Measurements from ENCODE around the gene POLR3GL. TPM values are rescaled to one million over a fixed set of nuclear protein-coding genes. Genes with fewer than 3 reads are reported as not detected.

The POLR3GL gene
- polyA plus RNA-seq, 3 donors, result 15.2 to 78.7 (median 46.4) TPM

DNA sequence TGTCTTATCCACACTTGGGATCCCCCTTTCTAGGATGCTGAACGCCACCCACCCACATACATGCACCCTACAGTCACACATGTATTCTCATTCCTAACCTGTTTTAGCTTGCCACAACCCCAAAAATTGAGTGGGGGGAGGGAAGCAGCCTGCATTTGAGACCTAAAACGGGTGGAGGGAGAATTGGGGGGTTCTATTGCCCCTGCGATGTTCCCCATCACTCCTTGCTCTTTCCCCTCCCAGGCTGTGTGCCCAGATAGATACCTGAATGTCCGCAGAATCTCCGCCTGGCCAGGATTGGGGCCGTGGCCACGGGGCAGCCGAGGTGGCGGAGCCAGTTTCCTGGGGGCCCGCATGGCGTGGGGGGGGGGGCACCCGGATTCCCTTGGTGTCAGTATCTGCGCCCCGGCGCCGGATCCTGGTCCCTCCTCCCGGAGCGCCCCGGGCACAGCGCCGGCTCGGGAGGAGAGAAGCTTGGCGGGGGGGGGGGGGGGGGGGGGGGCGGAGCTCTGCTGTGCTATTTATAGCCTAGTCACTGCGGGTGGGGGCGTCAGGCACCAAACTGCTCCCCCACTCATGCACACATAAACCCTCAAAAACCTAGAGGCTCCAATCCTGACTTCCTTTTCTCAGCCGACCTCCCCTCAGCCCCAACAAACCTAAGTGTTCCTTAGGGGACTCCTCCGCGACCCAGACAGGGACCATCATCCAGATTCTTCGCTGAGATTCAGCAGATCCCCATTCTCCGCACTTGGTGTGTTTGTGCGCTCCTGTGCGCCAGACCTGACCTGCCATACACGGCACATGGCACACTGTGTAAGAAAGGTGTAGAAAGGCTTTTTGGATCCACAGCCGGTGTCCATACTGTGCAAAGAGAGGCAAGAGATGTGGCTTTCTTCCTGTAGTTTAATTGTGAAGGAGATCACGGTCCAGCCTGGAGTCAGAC, 2.1 kb upstream of the POLR3GL start:
- WGBS, 3 donors, result 4 to 14% (median 9%) methylated on average over 18 to 34 of the region's 36 CpGs
- H3K27ac ChIP-seq (ENCODE audit: low read depth, low read length), result no peak overlapping the region

GRCh38 chr1:145963265-145964019, 1.0 kb upstream of the POLR3GL start:
- WGBS, 3 donors, result 43 to 49% (median 43%) methylated on average over 5 of the region's 5 CpGs

DNA sequence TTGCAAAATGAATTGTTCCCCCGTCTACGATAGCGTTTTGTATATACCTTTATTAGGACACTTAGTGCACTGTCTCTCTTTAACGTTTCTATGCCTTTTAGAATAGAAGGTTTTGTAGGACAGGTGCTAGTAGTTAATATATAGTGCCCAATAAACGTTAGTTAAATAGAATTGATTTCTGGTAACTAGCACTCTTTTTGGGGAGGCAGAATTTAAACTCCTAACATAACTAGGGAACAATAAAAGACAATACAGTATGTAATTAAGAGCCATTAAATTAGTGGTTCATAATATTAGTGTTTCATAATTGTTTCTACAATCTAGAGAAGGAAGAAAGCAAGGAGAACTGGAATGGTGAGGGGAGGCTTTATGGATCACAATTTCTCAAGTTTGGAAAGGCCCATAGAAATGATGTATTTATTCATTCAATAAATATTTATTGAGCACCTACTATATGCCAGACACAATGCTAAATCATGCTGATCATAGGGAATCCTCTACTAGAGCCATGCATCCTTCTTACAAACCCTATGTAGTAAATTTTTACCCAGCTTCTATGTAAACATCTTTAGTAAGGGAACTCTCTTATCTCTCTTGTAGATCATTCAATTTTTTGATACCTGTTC, 742 bp downstream of the POLR3GL start:
- WGBS, 3 donors, result 1% methylated on average over 5 of the region's 5 CpGs
- no peak overlapping the region for H3K27ac ChIP-seq (ENCODE audit: low read depth, low read length)

More at GRCh38 chr1:145963265-145964019, 1.0 kb upstream of the POLR3GL start:
- H3K27ac ChIP-seq (ENCODE audit: low read depth, low read length), result no peak overlapping the region

DNA sequence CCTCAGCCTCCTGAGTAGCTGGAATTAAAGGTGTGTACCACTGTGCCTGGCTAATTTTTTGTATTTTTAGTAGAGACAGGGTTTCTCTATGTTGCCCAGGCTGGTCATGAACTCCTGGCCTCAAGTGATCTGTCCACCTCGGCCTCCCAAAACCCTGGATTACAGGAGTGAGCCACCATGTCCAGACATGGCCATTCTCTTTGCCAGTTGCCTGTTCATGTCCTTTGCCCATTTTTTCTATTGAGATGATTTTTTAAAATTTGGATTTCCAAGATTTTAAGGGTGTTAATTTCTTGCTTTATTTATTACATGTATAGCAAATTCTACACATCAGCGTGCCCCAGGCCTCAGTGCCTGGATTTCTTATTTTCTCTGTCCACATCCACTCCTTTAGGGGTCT, 2.8 kb downstream of the POLR3GL start:
- 97 to 100% (median 98%) methylated on average over 2 of the region's 2 CpGs for WGBS, 3 donors
- no peak overlapping the region for H3K27ac ChIP-seq (ENCODE audit: low read depth, low read length)

DNA sequence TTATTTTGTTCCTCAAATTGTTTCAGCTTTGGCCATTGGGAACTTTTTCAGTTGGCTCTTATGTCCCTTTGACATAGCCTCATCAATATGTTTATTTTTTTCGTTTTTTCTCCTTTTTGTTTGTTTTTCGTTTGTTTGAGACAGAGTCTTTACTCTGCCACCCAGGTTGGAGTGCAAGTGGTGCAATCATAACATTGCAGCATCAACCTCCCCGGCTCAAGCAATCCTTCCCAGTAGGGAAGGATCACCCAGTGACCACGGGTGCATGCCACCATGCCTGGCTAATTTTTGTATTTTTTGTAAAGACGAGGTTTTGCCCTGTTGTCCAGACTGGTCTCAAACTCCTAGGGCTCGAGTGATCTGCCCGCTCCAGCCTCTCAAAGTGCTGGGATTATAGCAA, 8.1 kb downstream of the POLR3GL start:
- 65 to 75% (median 70%) methylated on average over 7 of the region's 7 CpGs for WGBS, 3 donors
- no peak overlapping the region for H3K27ac ChIP-seq (ENCODE audit: low read depth, low read length)

DNA sequence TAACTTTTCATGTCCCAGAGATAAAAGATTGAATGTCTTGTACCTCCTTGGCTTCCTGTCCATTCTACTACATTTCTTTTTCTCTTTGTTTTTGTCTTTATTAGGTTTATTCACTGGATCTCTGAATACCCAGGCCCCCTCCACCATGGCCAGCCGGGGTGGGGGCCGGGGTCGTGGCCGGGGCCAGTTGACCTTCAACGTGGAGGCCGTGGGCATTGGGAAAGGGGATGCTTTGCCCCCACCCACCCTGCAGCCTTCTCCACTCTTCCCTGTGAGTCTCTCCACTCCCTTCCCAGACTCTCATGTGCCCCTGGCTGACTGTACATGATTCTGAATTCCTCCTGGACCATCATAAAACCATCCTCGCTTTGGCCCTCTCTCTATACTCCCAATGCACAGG, 10.2 kb downstream of the POLR3GL start:
- H3K27ac ChIP-seq (ENCODE audit: low read depth, low read length), result no peak overlapping the region
- 82 to 88% (median 83%) methylated on average over 7 of the region's 7 CpGs for WGBS, 3 donors

DNA sequence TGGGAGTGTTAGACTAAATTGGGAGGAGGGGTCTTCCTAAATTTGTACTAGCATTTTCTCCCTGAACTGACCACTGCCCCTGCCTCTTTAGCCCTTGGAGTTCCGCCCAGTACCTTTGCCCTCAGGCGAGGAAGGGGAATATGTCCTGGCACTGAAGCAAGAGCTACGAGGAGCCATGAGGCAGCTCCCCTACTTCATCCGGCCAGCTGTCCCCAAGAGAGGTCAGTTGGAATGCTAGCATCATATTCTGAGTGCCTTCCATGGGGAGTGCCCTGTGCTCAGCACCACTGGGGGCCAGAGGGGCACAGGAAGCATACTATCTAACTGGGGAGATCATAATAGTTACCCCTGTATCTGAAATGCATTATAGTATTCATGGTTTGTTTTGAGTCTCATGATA, 10.7 kb downstream of the POLR3GL start:
- 70 to 78% (median 72%) methylated on average over 4 of the region's 4 CpGs for WGBS, 3 donors
- H3K27ac ChIP-seq (ENCODE audit: low read depth, low read length), result no peak overlapping the region

GRCh38 chr1:145977016-145977415, 12.5 kb downstream of the POLR3GL start:
- H3K27ac ChIP-seq (ENCODE audit: low read depth, low read length), result no peak overlapping the region
- WGBS, 3 donors, result 71 to 81% (median 80%) methylated on average over 5 of the region's 5 CpGs

DNA sequence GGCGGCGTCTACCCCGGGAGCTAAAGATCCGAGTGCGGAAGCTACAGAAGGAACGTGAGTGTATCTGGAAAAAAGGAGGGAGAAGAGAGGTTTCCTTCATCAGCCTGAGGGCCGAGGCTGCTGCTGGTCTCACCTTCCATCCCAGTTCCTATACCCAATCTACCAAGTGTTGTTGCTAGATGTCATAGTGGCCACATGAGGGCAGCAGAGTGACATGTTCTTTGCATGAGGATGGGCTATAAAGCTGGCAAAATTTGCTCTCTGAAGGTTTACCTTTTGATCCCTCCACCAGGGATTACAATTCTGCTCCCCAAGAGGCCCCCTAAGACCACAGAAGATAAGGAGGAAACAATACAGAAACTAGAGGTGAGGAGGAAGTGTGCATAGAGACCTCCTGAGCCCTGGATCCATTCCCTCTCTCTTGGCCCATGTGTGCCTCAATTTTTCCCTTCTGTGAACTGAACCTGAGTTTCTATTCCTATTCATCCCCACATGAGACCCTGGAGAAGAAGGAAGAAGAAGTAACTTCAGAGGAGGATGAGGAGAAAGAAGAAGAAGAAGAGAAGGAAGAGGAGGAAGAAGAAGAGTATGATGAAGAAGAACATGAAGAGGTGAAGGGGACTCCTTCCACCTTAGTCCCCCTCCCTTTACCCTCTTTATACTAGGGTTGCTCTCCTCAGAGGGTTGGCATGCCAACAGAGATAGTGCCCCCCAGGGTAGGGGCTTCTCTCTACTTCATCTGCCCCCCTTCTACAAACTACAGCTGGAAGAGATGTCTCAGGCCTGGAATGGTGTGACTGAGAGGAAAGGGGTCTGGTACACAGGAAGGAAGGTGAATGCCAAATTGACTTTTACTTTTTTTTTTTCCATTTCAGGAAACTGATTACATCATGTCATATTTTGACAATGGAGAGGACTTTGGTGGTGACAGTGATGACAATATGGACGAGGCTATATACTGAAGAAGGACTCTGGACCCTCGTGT, 13.3 kb downstream of the POLR3GL start:
- H3K27ac ChIP-seq (ENCODE audit: low read depth, low read length), result peak overlapping the region; percentile 73
- WGBS, 3 donors, result 14 to 24% (median 16%) methylated on average over 9 of the region's 9 CpGs

DNA sequence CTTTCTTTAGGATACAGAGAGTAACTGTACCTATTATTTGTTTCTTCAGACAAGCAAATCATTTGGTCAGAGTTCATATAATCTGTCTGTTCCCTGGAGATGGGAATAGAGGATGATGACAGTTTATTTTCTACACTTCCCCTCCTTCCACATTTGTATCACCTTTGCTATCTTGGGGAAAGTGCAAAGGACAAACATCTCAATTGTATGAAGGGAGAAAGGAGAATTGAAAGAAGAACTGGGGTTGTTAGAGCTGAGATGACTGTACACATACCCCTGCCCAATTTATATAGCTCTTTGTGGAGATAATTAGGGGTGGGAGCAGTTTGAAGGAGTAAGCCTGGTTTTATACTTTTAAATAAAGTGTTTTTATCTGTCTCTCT, 14.0 kb downstream of the POLR3GL start:
- peak overlapping the region; percentile 22 for H3K27ac ChIP-seq (ENCODE audit: low read depth, low read length)

- WGBS, 3 donors, result 6 to 34% (median 9%) methylated on average over 9 of the region's 9 CpGs
- peak overlapping the region; percentile 96 for H3K27ac ChIP-seq (ENCODE audit: low read depth, low read length)
These were observed 14.6 kb downstream of the POLR3GL start for GRCh38 chr1:145978854-145979745.

GRCh38 chr1:145979746-145980456, 15.4 kb downstream of the POLR3GL start:
- 23 to 63% (median 28%) methylated on average over 7 of the region's 7 CpGs for WGBS, 3 donors
- peak overlapping the region; percentile 96 for H3K27ac ChIP-seq (ENCODE audit: low read depth, low read length)

GRCh38 chr1:145980457-145980994, 16.0 kb downstream of the POLR3GL start:
- 18 to 74% (median 52%) methylated on average over 1 of the region's 1 CpG for WGBS, 3 donors
- H3K27ac ChIP-seq (ENCODE audit: low read depth, low read length), result peak overlapping the region; percentile 96

DNA sequence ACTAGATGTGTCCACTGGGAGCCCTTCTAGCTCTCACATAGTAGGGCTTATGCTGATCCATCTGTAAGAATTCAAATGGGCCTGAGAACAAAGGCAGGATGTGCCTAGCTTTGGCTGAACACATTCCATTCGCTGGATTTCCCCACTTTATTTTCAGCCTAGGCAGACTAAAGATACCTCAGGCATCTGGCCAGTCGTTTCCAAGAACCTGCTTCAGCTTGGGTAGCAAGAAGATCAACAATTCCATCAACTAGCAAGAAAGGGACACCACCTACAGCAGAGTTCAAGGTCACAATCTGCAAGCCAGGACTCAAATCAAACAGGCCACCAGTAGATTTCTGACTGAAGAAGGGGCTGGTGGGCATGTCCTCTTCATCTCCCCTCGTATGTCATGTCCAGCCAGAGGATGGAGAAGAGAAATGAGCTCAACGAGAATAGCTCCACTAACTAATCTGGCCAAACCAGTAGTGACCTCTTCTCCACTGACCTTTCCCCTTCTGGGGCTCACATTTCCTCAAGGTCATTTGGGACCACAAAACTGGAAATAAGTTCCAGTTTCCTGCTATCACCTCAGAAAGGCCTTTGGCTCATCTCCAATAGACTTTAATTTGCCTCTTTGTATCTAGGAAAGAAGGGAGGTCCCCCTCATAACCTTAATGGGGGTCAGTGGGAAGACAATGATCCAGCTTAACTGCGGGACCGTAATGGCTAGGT, 17.7 kb downstream of the POLR3GL start:
- 56 to 74% (median 69%) methylated on average over 6 of the region's 6 CpGs for WGBS, 3 donors
- peak overlapping the region; percentile 55 for H3K27ac ChIP-seq (ENCODE audit: low read depth, low read length)

DNA sequence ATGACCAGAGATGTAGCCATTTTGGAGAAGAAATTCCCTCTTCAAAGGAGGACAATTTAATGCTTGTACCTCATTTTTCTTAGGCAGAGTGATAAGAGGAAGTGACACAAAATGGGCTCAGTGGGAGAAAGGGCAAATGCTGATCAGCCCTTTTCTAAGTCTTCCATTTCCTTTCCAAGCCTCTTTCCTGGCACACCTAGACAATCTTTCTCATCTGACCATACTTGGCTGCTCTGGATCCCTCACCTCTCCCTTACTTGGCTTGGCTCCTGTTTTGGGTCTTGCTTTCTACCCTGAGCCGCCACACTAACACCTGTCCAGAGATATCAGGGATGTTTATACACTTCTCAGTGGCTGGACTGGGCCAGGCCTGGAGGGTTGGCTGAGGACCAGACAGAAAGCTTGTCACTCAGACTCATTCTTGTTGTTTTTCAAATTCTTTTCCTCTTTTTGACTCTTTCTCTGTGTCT, 18.8 kb downstream of the POLR3GL start:
- 27 to 84% (median 61%) methylated on average over 1 of the region's 1 CpG for WGBS, 3 donors
- peak overlapping the region; percentile 38 for H3K27ac ChIP-seq (ENCODE audit: low read depth, low read length)

Measured in adipose tissue (tissue), 3 donors.